ENCODE data around the gene CEP162. TPM values are rescaled to one million over a fixed set of nuclear protein-coding genes. Genes with fewer than 3 reads are reported as not detected.
"Not testable (repeated sequence)": the region's sequence is repeated elsewhere in the genome, so short reads cannot be mapped to it uniquely, and the experiment has no call there.

Gene CEP162
- total and polyA plus RNA-seq, 2 donors (not counting 1 experiment from before 2014, with no cell fraction given), result 3.7 to 7.4 TPM

DNA sequence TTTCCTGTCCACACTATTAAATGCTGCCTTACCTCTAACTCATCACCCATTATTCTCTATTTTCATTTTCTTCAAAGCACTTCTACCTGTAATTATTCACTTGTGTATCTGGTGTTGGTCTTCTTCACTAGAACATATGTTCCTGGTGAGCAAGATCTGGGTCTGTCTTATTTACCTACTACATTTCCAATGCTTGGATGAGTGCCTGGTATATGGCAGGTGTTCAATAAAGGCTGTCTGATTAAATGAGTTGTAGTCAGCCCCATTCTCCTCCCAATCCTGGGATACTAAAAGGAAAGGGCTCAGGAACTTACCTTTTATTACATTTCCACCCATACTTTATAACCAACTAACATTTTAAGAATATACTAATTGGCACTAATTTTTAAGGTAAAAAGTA is 61.0 kb downstream of the CEP162 start:
- H3K4me1 ChIP-seq (ENCODE audit: control insufficient read depth, extremely low read depth, insufficient read depth, low read length), result no peaks in the 10 kb centered on the region
- TF ChIP-seq, protein P1, sequence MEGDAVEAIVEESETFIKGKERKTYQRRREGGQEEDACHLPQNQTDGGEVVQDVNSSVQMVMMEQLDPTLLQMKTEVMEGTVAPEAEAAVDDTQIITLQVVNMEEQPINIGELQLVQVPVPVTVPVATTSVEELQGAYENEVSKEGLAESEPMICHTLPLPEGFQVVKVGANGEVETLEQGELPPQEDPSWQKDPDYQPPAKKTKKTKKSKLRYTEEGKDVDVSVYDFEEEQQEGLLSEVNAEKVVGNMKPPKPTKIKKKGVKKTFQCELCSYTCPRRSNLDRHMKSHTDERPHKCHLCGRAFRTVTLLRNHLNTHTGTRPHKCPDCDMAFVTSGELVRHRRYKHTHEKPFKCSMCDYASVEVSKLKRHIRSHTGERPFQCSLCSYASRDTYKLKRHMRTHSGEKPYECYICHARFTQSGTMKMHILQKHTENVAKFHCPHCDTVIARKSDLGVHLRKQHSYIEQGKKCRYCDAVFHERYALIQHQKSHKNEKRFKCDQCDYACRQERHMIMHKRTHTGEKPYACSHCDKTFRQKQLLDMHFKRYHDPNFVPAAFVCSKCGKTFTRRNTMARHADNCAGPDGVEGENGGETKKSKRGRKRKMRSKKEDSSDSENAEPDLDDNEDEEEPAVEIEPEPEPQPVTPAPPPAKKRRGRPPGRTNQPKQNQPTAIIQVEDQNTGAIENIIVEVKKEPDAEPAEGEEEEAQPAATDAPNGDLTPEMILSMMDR (conservative IDR thresholded peaks at IDR 0.05 in 1 of 2, IDR thresholded peaks at IDR 0.05 in 1 of 2; ENCODE audit: low read depth in 1 of 2, low read length in 2 of 2), result no peak
- H3K4me2 ChIP-seq (ENCODE audit: extremely low read depth, insufficient read depth, low read length), result no peak overlapping the region
- DNase-seq (ENCODE audit: low read depth in 2 of 2), result no peak
- H3K9me3 ChIP-seq (ENCODE audit: control insufficient read depth, insufficient read depth, low read depth, low read length), result no peaks in the 10 kb centered on the region
- H3K36me3 ChIP-seq (ENCODE audit: control insufficient read depth, insufficient read depth, low read length), result no peaks in the 10 kb centered on the region
- no peak overlapping the region for H3K27ac ChIP-seq (ENCODE audit: insufficient read depth, low read length)
- no peak overlapping the region for H3K4me3 ChIP-seq (replicated peaks in 1 of 4; ENCODE audit: control extremely low read depth in 1 of 4, insufficient read depth in 1 of 4, low read depth in 3 of 4, low read length in 4 of 4)
- H3K79me2 ChIP-seq (ENCODE audit: control insufficient read depth, insufficient read depth, low read length), result no peaks in the 10 kb centered on the region
- no peak overlapping the region for H3K9ac ChIP-seq (ENCODE audit: insufficient read depth, low read length)
- H2AFZ ChIP-seq (ENCODE audit: low read length), result no peak overlapping the region
- H3K27me3 ChIP-seq (ENCODE audit: control insufficient read depth, insufficient read depth, low read length), result no peaks in the 10 kb centered on the region
- no peaks in the 10 kb centered on the region for H4K20me1 ChIP-seq (ENCODE audit: control insufficient read depth, extremely low read depth, insufficient read depth, low read length)

GRCh38 chr6:84164328-84164727 is 63.1 kb downstream of the CEP162 start:
- not testable (repeated sequence) for H2AFZ ChIP-seq (ENCODE audit: low read length)

GRCh38 chr6:84161190-84161589 is 66.3 kb downstream of the CEP162 start:
- no peaks in the 10 kb centered on the region for H3K9me3 ChIP-seq (ENCODE audit: control insufficient read depth, insufficient read depth, low read depth, low read length)
- DNase-seq (ENCODE audit: low read depth in 2 of 2), result no peak
- TF ChIP-seq, protein P1 (conservative IDR thresholded peaks at IDR 0.05 in 1 of 2, IDR thresholded peaks at IDR 0.05 in 1 of 2; ENCODE audit: low read depth in 1 of 2, low read length in 2 of 2), result no peak
- TF ChIP-seq EZH2 (IDR thresholded peaks at IDR 0.05; ENCODE audit: low read length, missing control alignments), result no peak
- H3K9ac ChIP-seq (ENCODE audit: insufficient read depth, low read length), result no peak overlapping the region
- H3K4me1 ChIP-seq (ENCODE audit: control insufficient read depth, extremely low read depth, insufficient read depth, low read length), result no peaks in the 10 kb centered on the region
- no peaks in the 10 kb centered on the region for H4K20me1 ChIP-seq (ENCODE audit: control insufficient read depth, extremely low read depth, insufficient read depth, low read length)
- H3K27me3 ChIP-seq (ENCODE audit: control insufficient read depth, insufficient read depth, low read length), result no peaks in the 10 kb centered on the region
- no peak overlapping the region for H3K27ac ChIP-seq (ENCODE audit: insufficient read depth, low read length)
- no peaks in the 10 kb centered on the region for H3K36me3 ChIP-seq (ENCODE audit: control insufficient read depth, insufficient read depth, low read length)
- no peak overlapping the region for H3K4me3 ChIP-seq (replicated peaks in 1 of 4; ENCODE audit: control extremely low read depth in 1 of 4, insufficient read depth in 1 of 4, low read depth in 3 of 4, low read length in 4 of 4)
- H2AFZ ChIP-seq (ENCODE audit: low read length), result no peak overlapping the region
- H3K4me2 ChIP-seq (ENCODE audit: extremely low read depth, insufficient read depth, low read length), result no peak overlapping the region
- no peaks in the 10 kb centered on the region for H3K79me2 ChIP-seq (ENCODE audit: control insufficient read depth, insufficient read depth, low read length)

More at GRCh38 chr6:84164328-84164727, 63.1 kb downstream of the CEP162 start:
- H4K20me1 ChIP-seq (ENCODE audit: control insufficient read depth, extremely low read depth, insufficient read depth, low read length); H3K4me1 ChIP-seq (ENCODE audit: control insufficient read depth, extremely low read depth, insufficient read depth, low read length); DNase-seq (ENCODE audit: low read depth in 2 of 2); H3K36me3 ChIP-seq (ENCODE audit: control insufficient read depth, insufficient read depth, low read length); H3K9me3 ChIP-seq (ENCODE audit: control insufficient read depth, insufficient read depth, low read depth, low read length); H3K4me2 ChIP-seq (ENCODE audit: extremely low read depth, insufficient read depth, low read length); H3K4me3 ChIP-seq (replicated peaks in 1 of 4; ENCODE audit: control extremely low read depth in 1 of 4, insufficient read depth in 1 of 4, low read depth in 3 of 4, low read length in 4 of 4); H3K79me2 ChIP-seq (ENCODE audit: control insufficient read depth, insufficient read depth, low read length); H3K9ac ChIP-seq (ENCODE audit: insufficient read depth, low read length); H3K27me3 ChIP-seq (ENCODE audit: control insufficient read depth, insufficient read depth, low read length); H3K27ac ChIP-seq (ENCODE audit: insufficient read depth, low read length): not testable (repeated sequence)

Data from fibroblast of lung (primary cell).